Nephron progenitor cell (in vitro differentiated cells): ENCODE results near the gene ACAT1.

Experiments
- DNase-seq: peaks from one replicate; pipeline ENCODE4 v3.0.0; 2021
- H3K27ac Mint-ChIP-seq: 2 replicates; pipeline ENCODE4 v1.8.0; 2021; ENCODE audit warnings: mild to moderate bottlenecking, moderate library complexity, mixed read lengths
- H3K27me3 Mint-ChIP-seq: 2 replicates; pipeline ENCODE4 v1.8.0; 2021; ENCODE audit warnings: mild to moderate bottlenecking, low read depth, mixed read lengths; ENCODE audit not compliant: poor library complexity
- H3K36me3 Mint-ChIP-seq: 2 replicates; pipeline ENCODE4 v1.8.0; 2021; ENCODE audit warnings: low read depth, mixed read lengths
- H3K4me1 Mint-ChIP-seq: 2 replicates; pipeline ENCODE4 v1.8.0; 2021; ENCODE audit warnings: mixed read lengths
- H3K4me3 Mint-ChIP-seq: 2 replicates; pipeline ENCODE4 v1.8.0; 2021; ENCODE audit warnings: mild to moderate bottlenecking, moderate library complexity, mixed read lengths
- H3K9me3 Mint-ChIP-seq: 2 replicates; pipeline ENCODE4 v1.8.0; 2021; ENCODE audit warnings: mild to moderate bottlenecking, moderate library complexity, mixed read lengths
- TF ChIP-seq, protein P1 (sequence below): fragments of 200-600 bp; sonication (generic); IDR thresholded peaks from 2 replicates; pipeline ENCODE4 v1.5.0; 2021; ENCODE audit warnings: antibody characterized with exemption

The ACAT1 gene

DNA sequence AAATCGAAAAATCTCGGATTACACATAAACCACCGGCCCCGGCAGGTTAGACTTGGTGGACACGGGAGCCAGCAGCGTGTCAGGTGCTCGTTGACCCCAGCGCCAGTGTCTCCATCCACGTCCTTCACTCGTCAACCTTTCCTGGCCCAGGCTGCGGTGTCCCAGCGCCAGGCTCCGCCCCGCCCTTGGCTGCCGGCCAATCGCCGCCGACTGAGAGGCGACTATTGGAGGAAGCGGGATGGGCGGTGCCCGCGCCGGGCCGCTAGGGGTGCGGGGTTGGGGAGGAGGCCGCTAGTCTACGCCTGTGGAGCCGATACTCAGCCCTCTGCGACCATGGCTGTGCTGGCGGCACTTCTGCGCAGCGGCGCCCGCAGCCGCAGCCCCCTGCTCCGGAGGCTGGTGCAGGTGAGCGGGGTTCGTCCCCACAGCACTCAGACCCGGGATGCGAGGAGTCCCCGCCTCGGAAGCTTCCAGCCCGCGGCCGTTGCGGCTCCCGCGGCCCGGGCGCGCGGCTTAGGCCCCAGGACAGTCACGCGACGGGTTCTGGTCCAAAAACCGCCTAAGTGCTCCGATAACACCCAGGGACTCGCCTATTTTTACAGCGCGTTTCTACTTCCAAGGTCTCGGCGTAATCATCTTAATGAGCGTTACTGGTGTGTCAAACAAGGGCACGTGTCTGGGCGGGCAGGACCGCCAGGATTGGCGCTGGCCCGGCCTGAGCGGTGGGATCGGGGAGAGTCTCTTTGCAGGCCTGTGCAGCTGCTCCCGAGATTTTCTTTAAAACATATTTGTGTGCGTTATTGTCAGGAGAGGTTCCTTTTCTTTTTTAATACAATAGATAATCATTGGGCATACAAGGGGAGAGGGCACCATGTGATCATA, at the start of gene ACAT1:
ACAT1 (plus strand) TSS at position 294 of the 882 bp plus-strand sequence; CDS start at position 334, 40 bp downstream.
- TF ChIP-seq, protein P1, sequence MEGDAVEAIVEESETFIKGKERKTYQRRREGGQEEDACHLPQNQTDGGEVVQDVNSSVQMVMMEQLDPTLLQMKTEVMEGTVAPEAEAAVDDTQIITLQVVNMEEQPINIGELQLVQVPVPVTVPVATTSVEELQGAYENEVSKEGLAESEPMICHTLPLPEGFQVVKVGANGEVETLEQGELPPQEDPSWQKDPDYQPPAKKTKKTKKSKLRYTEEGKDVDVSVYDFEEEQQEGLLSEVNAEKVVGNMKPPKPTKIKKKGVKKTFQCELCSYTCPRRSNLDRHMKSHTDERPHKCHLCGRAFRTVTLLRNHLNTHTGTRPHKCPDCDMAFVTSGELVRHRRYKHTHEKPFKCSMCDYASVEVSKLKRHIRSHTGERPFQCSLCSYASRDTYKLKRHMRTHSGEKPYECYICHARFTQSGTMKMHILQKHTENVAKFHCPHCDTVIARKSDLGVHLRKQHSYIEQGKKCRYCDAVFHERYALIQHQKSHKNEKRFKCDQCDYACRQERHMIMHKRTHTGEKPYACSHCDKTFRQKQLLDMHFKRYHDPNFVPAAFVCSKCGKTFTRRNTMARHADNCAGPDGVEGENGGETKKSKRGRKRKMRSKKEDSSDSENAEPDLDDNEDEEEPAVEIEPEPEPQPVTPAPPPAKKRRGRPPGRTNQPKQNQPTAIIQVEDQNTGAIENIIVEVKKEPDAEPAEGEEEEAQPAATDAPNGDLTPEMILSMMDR = no peak
- peaks cover 3% of the 10 kb centered on the region for H3K9me3 Mint-ChIP-seq
- DNase-seq = peak; percentile 96
- peaks cover 13% of the 10 kb centered on the region for H3K36me3 Mint-ChIP-seq
- H3K4me3 Mint-ChIP-seq = peak within 1 kb of the TSS; percentile 92
- peaks cover 10% of the 10 kb centered on the region for H3K27me3 Mint-ChIP-seq
- H3K4me1 Mint-ChIP-seq = peaks cover 20% of the 10 kb centered on the region
- H3K27ac Mint-ChIP-seq = no peak within 1 kb of the TSS

DNA sequence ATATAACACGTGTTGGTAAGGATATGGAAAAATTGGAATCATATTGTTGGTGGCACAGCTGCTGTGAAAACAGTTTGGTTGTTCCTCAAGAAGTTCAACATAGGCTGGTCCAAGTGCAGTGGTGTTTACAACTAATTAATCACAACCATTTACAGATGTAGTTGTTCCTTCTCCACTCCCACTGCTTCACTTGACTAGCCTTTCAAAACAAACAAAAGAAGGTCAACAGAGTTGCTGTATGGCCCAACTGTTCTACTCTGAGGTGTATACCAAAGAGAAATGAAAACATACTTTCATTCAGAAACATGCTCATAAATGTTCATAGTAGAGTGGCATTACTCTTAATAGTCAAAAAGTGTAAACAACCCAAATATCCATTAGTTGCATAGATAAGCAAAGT, 36.6 kb upstream of the ACAT1 start:
- Mint-ChIP-seq H3K9me3 (no peaks in the 10 kb centered on the region), H3K4me3 (peak overlapping the region; percentile 4), H3K36me3 (peaks cover 51% of the 10 kb centered on the region), H3K4me1 (peaks cover 18% of the 10 kb centered on the region), H3K27me3 (no peaks in the 10 kb centered on the region), H3K27ac (no peak overlapping the region)
- TF ChIP-seq, protein P1 = no peak
- DNase-seq = no peak

DNA sequence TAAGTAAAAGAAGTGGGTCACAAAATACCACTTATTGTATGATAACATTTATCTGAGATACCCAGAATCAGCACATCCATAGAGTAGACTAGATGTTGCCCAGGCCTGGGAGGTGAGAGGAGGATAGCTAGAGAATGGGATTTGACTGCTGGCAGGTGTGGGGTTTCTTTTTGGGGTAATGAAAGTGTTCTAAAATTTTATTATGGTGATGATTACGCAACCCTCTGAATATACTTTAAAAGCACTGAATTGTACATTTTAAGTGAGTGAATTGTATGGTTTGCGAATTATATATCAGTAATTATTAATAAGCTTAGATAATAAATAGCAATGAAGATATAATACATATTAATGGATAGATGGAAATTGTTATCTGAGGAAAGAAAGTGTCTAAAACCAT, 35.7 kb upstream of the ACAT1 start:
- Mint-ChIP-seq H3K27me3 (no peaks in the 10 kb centered on the region), H3K4me1 (peaks cover 18% of the 10 kb centered on the region), H3K27ac (no peak overlapping the region), H3K36me3 (peaks cover 43% of the 10 kb centered on the region), H3K4me3 (no peak overlapping the region), H3K9me3 (no peaks in the 10 kb centered on the region)
- DNase-seq = no peak
- TF ChIP-seq, protein P1 = no peak

DNA sequence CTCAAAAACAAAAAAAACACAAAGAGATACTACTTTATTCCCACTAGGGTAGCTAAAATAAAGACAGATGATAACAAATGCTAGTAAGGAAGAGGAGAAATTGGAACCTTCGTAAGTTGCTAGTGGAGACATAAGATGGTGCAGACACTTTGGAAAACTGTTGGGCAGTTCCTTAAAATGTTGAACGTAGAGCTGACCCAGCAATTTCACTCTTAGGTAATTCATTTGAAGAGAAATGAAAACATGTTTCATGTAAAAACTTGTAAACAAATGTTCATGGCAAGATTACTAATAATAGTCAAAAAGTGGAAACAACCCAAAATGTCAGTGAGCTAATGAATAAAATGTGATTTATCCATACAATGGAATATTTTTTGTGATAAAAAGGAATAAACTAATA, 29.2 kb upstream of the ACAT1 start:
- H3K4me3 Mint-ChIP-seq = no peak overlapping the region
- peaks cover 57% of the 10 kb centered on the region for H3K36me3 Mint-ChIP-seq
- H3K4me1 Mint-ChIP-seq = no peaks in the 10 kb centered on the region
- DNase-seq = no peak
- no peaks in the 10 kb centered on the region for H3K9me3 Mint-ChIP-seq
- no peak overlapping the region for H3K27ac Mint-ChIP-seq
- H3K27me3 Mint-ChIP-seq = no peaks in the 10 kb centered on the region
- TF ChIP-seq, protein P1 = no peak

DNA sequence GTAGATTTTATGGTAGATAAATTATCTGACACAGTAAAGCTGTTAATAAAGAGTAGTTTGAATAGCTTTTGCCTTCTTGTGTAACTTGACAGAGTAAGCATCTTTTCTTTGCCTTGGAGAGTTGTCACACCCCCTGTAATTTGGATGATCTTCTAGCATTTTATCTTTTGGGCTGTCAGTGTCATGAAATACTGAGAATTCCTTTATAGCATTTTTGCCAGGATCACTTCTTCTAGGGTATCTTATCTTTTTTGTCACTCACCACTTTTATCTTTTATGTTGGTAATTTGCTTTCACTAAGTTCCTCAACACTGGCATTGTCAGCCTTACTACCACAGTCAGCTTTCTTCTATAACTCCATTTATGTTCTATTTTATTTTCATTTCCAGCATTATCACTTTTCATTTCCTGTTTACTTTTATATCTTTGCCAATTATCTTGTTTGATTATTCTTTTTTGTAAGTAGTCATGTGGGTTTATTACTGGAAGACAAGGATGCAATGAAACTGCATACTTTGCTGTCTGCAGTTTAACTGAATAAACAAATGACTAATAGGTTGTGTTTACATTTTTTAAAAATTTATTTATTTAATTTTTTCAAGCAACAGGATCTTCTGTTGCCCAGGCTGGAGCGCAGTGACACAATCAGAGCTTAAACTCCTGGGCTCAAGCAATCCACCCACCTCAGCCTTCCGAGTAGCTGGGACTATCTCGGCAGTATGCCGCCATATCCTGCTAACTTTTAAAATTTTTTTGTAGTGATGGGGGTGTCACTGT, 28.1 kb upstream of the ACAT1 start:
- Mint-ChIP-seq H3K4me1 (no peaks in the 10 kb centered on the region), H3K27ac (peak overlapping the region; percentile 11), H3K27me3 (no peaks in the 10 kb centered on the region), H3K36me3 (peaks cover 66% of the 10 kb centered on the region), H3K4me3 (no peak overlapping the region), H3K9me3 (no peaks in the 10 kb centered on the region)
- DNase-seq = no peak
- TF ChIP-seq, protein P1 = no peak
